ENCODE measurements around the gene SKI. TPM values are rescaled to one million over a fixed set of nuclear protein-coding genes. Genes with fewer than 3 reads are reported as not detected.

Gene SKI
- total and polyA plus RNA-seq, 9 of the 15 experiments (the other 6 are each of a cell fraction or from before 2014, with no cell fraction given), result 0.10 to 60.5 (median 4.6) TPM

DNA sequence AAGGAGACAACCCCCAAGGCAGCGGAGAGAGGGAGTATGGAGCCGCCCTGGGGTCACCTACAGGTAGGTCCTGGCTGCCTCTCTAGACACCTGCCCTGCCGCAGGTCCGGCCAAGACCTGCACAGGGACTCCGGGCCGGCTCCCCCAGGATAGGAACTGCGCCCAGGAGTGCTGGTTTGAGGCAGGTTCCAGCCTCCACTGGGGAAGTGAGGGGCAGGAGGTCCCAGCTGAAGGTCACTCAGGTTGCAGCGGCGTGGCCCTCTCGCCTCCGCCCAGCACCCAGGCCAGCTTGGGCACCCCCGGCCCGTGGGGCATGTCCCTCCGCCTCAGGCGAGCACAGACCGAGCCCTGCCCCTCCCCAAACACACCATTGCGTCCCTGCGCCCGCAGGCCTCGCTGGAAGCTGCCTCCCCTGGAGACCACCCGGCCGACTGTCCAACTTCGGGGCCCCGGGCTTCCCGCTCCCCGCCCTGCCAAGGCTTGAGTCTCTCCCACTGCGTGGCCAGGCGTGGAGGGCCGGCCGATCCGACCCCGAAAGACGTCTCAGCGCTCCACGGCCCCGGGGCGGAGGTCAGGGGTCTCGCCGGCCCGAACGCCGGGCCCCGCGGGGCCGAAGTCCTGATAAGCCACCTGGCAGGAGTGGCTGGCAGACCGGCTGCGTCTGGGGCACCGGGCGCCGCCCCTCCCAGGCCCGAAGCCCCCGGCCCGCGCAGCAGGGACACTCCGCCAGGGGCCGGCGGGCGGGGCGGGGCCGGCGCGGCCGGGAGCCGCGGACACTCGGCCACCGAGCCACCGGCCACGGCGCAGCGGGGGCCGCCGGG, 1.4 kb upstream of the SKI start:
- in situ Hi-C loops (cut with MboI), result no loop called here
- TSS peak; percentile 83 for BruUV-seq (replicated peaks)
- H3K9me3 ChIP-seq (replicated peaks; ENCODE audit: control insufficient read depth, insufficient read depth, low read depth, low read length), result no peaks in the 10 kb centered on the region
- H4K20me1 ChIP-seq (replicated peaks; ENCODE audit: control insufficient read depth, insufficient read depth, low read length), result peaks cover 31% of the 10 kb centered on the region
- 31% methylated on average over 62 of the region's 73 CpGs for WGBS (ENCODE audit: insufficient coverage, low coverage, missing lambda C conversion rate)
- H3K9me1 ChIP-seq (ENCODE audit: control insufficient read depth, insufficient read depth, low read length), result peaks cover 10% of the 10 kb centered on the region
- intact Hi-C loops (cut with micrococcal nuclease), result loop anchor here (2.0 to 10.0 kb wide), 2 partner anchors 22 to 922 kb away; partner anchors contain the start of genes ACAP3 and PUSL1
- H3K4me1 ChIP-seq (replicated peaks in 1 of 2; ENCODE audit: control insufficient read depth in 2 of 2, insufficient read depth in 2 of 2, low read length in 2 of 2), result peaks cover 11 to 51% of the 10 kb centered on the region in 2 experiments
- H3K79me2 ChIP-seq (ENCODE audit: control insufficient read depth, insufficient read depth, low read length), result peaks cover 36% of the 10 kb centered on the region
- POLR2A ChIA-PET, result interaction anchor here (1.5 kb wide), 1 partner anchor 18 kb away, joined by 6 read pairs; no protein-coding TSS in a partner anchor
- no peaks in the 10 kb centered on the region for H3K27me3 ChIP-seq (ENCODE audit: control insufficient read depth in 2 of 2, insufficient read depth in 2 of 2, low read length in 2 of 2)
- FAIRE-seq (no peak), DNase-seq (ENCODE audit: extremely low read depth in 1 of 4, low spot score in 3 of 4) (peak in 1 of 4 experiments; percentile 66), ATAC-seq (no peak)
- CTCF ChIA-PET (ENCODE audit: low intra/inter-chr PET ratio), result no interaction called here
- H2AFZ ChIP-seq (ENCODE audit: low read depth, low read length), result peak overlapping the region; percentile 96
- peak overlapping the region; percentile 99 for H3K27ac ChIP-seq (ENCODE audit: extremely low read depth, low read depth, low read length)
- H3K9ac ChIP-seq (ENCODE audit: insufficient read depth in 1 of 2, low read depth in 2 of 2, low read length in 2 of 2), result peak overlapping the region; percentile 98 to 100; a peak in 3 of 4 replicates
- H3K4me3 ChIP-seq, result peak overlapping the region; percentile 70
- H3K4me2 ChIP-seq (ENCODE audit: insufficient read depth, low read length), result peak overlapping the region; percentile 94
- peaks cover 5% of the 10 kb centered on the region; the same call in 1 of the 3 replicates for H3K36me3 ChIP-seq (ENCODE audit: control insufficient read depth, insufficient read depth, low read length)
- TF ChIP-seq, protein P1, sequence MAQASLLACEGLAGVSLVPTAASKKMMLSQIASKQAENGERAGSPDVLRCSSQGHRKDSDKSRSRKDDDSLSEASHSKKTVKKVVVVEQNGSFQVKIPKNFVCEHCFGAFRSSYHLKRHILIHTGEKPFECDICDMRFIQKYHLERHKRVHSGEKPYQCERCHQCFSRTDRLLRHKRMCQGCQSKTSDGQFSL (CRISPR knock-in tag; IDR thresholded peaks at IDR 0.05), result no peak
- TF ChIP-seq, protein P1 (tag; IDR thresholded peaks at IDR 0.05), result no peak
- TF ChIP-seq FIP1L1 (IDR thresholded peaks at IDR 0.05; ENCODE audit: low read depth, low read length, poor library complexity, severe bottlenecking), result peak; percentile 32
- no peak for TF ChIP-seq KAT2B (IDR thresholded peaks at IDR 0.05; ENCODE audit: low read depth, low read length)
- TF ChIP-seq BRD4 (IDR thresholded peaks at IDR 0.05), result 0 out of 2 replicates have a peak, but pooled peaks have one; percentile 23
- TF ChIP-seq, protein P2, sequence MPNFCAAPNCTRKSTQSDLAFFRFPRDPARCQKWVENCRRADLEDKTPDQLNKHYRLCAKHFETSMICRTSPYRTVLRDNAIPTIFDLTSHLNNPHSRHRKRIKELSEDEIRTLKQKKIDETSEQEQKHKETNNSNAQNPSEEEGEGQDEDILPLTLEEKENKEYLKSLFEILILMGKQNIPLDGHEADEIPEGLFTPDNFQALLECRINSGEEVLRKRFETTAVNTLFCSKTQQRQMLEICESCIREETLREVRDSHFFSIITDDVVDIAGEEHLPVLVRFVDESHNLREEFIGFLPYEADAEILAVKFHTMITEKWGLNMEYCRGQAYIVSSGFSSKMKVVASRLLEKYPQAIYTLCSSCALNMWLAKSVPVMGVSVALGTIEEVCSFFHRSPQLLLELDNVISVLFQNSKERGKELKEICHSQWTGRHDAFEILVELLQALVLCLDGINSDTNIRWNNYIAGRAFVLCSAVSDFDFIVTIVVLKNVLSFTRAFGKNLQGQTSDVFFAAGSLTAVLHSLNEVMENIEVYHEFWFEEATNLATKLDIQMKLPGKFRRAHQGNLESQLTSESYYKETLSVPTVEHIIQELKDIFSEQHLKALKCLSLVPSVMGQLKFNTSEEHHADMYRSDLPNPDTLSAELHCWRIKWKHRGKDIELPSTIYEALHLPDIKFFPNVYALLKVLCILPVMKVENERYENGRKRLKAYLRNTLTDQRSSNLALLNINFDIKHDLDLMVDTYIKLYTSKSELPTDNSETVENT (CRISPR knock-in tag; IDR thresholded peaks at IDR 0.05), result peak; percentile 51; the same call in 1 of the 2 replicates
- TF ChIP-seq, protein P3, sequence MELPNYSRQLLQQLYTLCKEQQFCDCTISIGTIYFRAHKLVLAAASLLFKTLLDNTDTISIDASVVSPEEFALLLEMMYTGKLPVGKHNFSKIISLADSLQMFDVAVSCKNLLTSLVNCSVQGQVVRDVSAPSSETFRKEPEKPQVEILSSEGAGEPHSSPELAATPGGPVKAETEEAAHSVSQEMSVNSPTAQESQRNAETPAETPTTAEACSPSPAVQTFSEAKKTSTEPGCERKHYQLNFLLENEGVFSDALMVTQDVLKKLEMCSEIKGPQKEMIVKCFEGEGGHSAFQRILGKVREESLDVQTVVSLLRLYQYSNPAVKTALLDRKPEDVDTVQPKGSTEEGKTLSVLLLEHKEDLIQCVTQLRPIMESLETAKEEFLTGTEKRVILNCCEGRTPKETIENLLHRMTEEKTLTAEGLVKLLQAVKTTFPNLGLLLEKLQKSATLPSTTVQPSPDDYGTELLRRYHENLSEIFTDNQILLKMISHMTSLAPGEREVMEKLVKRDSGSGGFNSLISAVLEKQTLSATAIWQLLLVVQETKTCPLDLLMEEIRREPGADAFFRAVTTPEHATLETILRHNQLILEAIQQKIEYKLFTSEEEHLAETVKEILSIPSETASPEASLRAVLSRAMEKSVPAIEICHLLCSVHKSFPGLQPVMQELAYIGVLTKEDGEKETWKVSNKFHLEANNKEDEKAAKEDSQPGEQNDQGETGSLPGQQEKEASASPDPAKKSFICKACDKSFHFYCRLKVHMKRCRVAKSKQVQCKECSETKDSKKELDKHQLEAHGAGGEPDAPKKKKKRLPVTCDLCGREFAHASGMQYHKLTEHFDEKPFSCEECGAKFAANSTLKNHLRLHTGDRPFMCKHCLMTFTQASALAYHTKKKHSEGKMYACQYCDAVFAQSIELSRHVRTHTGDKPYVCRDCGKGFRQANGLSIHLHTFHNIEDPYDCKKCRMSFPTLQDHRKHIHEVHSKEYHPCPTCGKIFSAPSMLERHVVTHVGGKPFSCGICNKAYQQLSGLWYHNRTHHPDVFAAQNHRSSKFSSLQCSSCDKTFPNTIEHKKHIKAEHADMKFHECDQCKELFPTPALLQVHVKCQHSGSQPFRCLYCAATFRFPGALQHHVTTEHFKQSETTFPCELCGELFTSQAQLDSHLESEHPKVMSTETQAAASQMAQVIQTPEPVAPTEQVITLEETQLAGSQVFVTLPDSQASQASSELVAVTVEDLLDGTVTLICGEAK (IDR thresholded peaks at IDR 0.05), result 0 out of 2 replicates have a peak, but pooled peaks have one; percentile 8
- TF ChIP-seq, protein P3 (CRISPR knock-in tag; IDR thresholded peaks at IDR 0.05), result no peak

Measured in K562 (cell line).